ENCODE data around the gene MAL.

The MAL gene

DNA sequence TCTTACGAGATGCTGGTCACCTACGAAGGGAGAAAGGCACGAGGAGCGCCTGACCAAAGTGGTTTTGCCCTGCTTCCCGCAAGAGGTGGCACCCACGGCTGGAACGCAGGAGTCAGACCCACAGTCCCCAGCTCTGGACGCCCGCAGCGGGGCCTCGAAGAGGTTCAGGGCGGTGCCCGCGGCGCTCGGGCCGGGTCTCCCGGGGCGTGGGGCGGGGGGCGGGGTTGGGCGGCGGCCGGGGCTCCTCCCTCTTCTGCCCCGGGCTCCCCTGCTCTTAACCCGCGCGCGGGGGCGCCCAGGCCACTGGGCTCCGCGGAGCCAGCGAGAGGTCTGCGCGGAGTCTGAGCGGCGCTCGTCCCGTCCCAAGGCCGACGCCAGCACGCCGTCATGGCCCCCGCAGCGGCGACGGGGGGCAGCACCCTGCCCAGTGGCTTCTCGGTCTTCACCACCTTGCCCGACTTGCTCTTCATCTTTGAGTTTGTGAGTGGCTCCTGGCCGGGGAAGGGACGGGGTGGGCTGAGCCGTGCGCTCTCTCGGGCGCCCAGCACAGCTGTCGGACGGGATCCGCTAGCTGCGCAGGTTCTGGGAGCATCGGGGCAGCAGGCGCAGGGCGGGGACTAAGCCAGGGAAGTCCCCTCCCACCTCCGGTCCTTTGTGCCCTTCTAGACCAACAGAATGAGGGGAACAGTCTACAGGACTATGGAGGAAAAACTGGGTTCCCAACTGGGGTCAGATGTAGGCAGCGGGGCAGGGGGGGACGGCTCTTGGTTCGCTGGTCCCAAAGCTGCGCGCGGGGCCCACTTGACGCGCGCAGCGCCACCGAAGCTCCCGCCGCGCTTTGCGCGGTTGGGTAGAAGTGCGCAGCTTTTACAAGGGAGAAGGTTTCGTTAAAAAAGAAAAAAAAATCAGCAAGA, at the start of gene MAL:
Gene MAL, plus strand, starts transcription at position 303 of the 914 bp plus-strand sequence. Its CDS starts 85 bp downstream, at position 388.
- DNase-seq (ENCODE audit: low read depth in 2 of 2), result peak in 1 of 2 donors; percentile 11
- TF ChIP-seq, protein P1, sequence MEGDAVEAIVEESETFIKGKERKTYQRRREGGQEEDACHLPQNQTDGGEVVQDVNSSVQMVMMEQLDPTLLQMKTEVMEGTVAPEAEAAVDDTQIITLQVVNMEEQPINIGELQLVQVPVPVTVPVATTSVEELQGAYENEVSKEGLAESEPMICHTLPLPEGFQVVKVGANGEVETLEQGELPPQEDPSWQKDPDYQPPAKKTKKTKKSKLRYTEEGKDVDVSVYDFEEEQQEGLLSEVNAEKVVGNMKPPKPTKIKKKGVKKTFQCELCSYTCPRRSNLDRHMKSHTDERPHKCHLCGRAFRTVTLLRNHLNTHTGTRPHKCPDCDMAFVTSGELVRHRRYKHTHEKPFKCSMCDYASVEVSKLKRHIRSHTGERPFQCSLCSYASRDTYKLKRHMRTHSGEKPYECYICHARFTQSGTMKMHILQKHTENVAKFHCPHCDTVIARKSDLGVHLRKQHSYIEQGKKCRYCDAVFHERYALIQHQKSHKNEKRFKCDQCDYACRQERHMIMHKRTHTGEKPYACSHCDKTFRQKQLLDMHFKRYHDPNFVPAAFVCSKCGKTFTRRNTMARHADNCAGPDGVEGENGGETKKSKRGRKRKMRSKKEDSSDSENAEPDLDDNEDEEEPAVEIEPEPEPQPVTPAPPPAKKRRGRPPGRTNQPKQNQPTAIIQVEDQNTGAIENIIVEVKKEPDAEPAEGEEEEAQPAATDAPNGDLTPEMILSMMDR (IDR thresholded peaks at IDR 0.05; ENCODE audit: low read depth, low read length), result no peak
- H3K4me3 ChIP-seq (replicated peaks in 1 of 2; ENCODE audit: low read depth in 2 of 2, low read length in 2 of 2), result peak within 1 kb of the TSS in 1 of 2 donors; percentile 5

DNA sequence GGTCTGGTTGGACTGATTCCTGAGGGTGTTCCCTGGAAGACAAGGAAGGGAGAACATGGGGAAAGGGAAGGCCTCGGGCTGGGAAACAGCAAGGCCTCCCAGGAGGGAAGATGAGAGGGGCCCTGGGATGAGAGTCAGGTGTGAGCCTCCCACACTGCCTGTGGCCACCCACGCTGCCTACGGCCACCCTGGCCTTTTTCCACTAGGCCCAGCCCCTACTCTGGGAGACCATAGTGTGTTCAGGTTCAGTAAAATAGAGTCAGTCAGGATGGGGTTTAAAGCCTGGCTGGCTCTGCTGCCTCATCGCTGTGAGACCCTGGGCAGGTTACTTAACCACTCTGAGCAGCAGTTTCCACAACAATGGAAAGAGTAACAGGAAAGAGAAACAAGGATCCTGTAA, 47.7 kb upstream of the MAL start:
- TF ChIP-seq, protein P1 (IDR thresholded peaks at IDR 0.05; ENCODE audit: low read depth, low read length), result no peak
- no peak overlapping the region for H3K4me3 ChIP-seq (replicated peaks in 1 of 2; ENCODE audit: low read depth in 2 of 2, low read length in 2 of 2)
- DNase-seq (ENCODE audit: low read depth in 2 of 2), result no peak

DNA sequence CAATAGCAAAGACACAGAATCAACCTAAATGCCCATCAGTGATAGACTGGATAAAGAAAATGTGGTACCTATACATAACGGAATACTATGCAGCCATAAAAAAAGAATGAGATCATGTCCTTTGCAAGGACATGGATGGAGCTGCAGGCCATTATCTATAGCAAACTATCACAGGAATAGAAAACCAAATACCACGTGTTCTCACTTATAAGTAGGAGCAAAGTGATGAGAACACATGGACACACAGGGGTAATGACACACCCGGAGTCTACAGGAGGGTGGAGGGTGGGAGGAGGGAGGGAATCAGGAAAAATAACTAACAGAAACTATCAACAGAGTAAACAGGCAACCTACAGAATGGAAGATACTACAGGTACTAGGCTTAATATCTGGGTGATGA, 46.6 kb upstream of the MAL start:
- H3K4me3 ChIP-seq (replicated peaks in 1 of 2; ENCODE audit: low read depth in 2 of 2, low read length in 2 of 2), result no peak overlapping the region
- no peak for DNase-seq (ENCODE audit: low read depth in 2 of 2)

DNA sequence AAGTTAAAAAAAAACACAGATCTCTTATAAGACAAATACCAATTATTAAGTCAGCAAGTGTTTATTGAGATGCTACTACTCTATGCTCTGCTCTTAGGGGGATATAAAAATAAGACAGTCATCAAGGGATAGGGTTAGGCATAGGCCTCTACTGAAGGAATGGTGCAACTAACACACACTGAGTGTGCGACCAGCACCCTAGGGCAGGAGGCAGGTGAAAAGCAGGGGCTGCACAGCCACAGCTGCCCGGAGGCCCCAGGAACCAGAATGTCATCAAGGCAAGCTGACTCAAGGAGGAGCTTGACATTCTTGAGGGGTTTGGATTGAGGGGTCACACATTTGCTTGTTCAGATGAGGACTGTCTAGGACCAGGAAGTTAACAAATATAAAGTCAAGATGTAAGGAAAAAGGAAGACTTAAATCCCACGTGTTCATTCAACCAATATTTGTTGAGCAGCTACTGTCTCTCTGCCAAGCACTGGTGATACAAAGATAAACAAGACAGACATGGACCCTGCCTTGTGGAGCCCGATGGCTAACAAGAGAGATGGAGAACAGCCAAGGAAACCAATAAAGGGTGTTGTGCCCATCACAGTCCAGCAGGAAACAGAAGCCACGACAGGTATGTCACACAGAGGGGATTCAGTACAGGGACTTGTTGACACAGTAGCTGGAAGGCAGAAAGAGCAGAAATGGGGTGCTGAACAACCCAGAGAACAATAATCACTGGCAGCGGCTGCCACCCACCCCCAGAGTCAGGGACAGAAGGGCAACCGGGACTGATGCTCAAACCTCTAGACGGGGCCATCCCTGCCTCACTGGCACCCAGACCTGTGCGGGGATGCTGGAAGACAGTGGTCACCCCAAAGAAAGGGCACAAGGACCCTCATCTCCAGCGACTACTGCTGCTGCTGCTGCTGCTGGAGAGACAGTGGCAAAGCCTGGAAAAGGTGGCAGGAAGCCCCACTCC, 45.8 kb upstream of the MAL start:
- TF ChIP-seq, protein P1 (IDR thresholded peaks at IDR 0.05; ENCODE audit: low read depth, low read length), result no peak
- no peak for DNase-seq (ENCODE audit: low read depth in 2 of 2)
- H3K4me3 ChIP-seq (replicated peaks in 1 of 2; ENCODE audit: low read depth in 2 of 2, low read length in 2 of 2), result no peak overlapping the region

More for the DNA sequence above, 46.6 kb upstream of the MAL start:
- TF ChIP-seq, protein P1 (IDR thresholded peaks at IDR 0.05; ENCODE audit: low read depth, low read length), result no peak

DNA sequence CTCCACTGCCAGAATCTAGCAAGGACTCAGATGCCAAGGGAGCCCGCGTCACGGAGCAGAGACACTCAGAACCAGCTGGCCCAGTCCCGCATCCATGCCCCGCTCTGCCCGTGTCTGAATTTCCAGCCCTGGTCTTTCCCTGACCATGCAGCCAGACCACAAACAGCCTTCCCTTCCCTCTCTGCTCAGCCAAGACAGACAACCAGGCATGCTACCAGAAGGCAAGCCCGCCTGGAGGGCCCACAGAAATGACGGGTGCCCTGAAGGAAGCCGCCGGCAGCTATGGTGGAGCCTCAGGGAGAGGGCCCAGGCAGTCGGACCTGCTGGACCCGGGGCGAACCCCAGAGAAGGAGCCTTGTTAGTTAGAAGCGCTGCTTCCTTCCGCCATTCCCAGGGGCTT, 45.1 kb upstream of the MAL start:
- TF ChIP-seq, protein P1 (IDR thresholded peaks at IDR 0.05; ENCODE audit: low read depth, low read length), result no peak
- DNase-seq (ENCODE audit: low read depth in 2 of 2), result no peak
- H3K4me3 ChIP-seq (replicated peaks in 1 of 2; ENCODE audit: low read depth in 2 of 2, low read length in 2 of 2), result no peak overlapping the region

DNA sequence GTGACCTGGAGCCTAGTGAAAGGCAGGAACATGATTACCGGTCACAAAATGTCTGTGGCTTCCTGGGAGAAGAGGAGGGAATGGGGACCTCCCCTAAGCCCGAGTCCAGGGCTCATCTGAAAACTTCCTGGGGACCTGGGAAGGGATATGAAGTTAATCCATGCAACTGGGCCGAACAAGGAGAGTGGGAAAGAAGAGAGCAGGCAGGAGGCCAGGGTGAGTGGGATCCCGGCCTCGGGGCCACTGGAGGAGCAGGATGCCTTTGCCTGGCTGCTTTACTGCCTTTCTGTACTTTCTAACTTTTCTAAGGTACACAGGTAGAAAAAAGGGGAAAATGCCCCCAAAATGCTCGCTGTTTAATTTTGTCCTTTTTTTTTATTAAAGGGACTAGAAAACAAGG, 43.4 kb upstream of the MAL start:
- H3K4me3 ChIP-seq (replicated peaks in 1 of 2; ENCODE audit: low read depth in 2 of 2, low read length in 2 of 2), result no peak overlapping the region
- TF ChIP-seq, protein P1 (IDR thresholded peaks at IDR 0.05; ENCODE audit: low read depth, low read length), result no peak
- DNase-seq (ENCODE audit: low read depth in 2 of 2), result no peak
